Measurements from ENCODE around the gene CLC.

DNA sequence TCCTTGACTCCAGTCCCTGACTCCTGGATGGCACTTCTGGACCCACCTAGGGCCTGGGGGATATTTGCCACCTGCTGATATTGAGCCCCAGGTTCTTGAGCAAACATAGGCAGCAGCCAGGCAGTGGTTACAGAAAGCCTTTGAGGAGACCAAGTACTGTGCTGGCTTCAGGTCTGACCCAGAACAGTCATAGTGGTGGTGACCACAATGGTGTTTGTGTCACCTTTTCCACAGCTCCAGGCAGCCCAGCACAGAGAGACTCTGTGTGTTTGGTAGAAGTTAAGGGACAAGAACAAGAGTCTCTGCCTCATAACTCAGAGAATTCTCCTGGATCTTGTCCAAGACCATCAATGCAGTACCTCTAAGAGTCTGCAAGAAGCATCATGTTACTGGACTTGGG is 14.6 kb upstream of the CLC start:
- no peak for TF ChIP-seq YY1 (IDR thresholded peaks at IDR 0.05; ENCODE audit: insufficient read depth, insufficient read length)
- TF ChIP-seq ZNF274 (IDR thresholded peaks at IDR 0.05; ENCODE audit: low read depth, low read length) = no peak
- TF ChIP-seq SUZ12 (IDR thresholded peaks at IDR 0.05; ENCODE audit: extremely low read depth, insufficient read depth, insufficient read length) = no peak

All from NT2/D1 (cell line).